Transverse colon (tissue), 4 donors: Measurements from ENCODE around the gene RARB. TPM values are rescaled to one million over a fixed set of nuclear protein-coding genes. Genes with fewer than 3 reads are reported as not detected.

Source experiments
- DNase-seq: peaks from one replicate; pipeline ENCODE4 v3.0.0-alpha.2; 2019
- H3K27ac ChIP-seq, 4 donors: fragments of 200-600 bp; sonication (generic); 2 replicates each; pipeline ENCODE4 v1.5.1; 2016 to 2018; ENCODE audit warnings: inconsistent platforms in 4 of 4
- H3K27me3 ChIP-seq: fragments of 200-600 bp; sonication (generic); 2 replicates; pipeline ENCODE4 v1.5.1; 2017; ENCODE audit warnings: inconsistent platforms
- H3K36me3 ChIP-seq, 4 donors: fragments of 200-600 bp; sonication (generic); 2 replicates each; pipeline ENCODE4 v1.5.1; 2017 to 2019; ENCODE audit warnings: inconsistent platforms in 4 of 4
- H3K4me1 ChIP-seq, 4 donors: fragments of 200-600 bp; sonication (generic); 2 replicates each; pipeline ENCODE4 v1.5.1; 2017 to 2020; ENCODE audit warnings: inconsistent platforms in 4 of 4
- H3K4me3 ChIP-seq, 4 donors: fragments of 200-600 bp; sonication (generic); 1 replicate in 1 of 4; 2 replicates in 3 of 4; pipeline versions ENCODE4 v1.5.1 to v1.6.1; 2017 to 2019; ENCODE audit warnings: inconsistent platforms in 4 of 4
- H3K9me3 ChIP-seq, 2 donors: fragments of 200-600 bp; sonication (generic); 2 replicates each; pipeline ENCODE4 v1.5.1; 2017 to 2019; ENCODE audit warnings: inconsistent platforms in 2 of 2
- EP300 ChIP-seq: sonication (generic); formaldehyde crosslinking; IDR thresholded peaks from one replicate; pipeline ENCODE4 v1.6.1; 2017; ENCODE audit warnings: antibody characterized with exemption, low read depth
- POLR2A ChIP-seq: fragments of 450-650 bp; IDR thresholded peaks from one replicate; pipeline ENCODE4 v1.6.1; 2016; ENCODE audit warnings: antibody characterized with exemption, mild to moderate bottlenecking, moderate library complexity
- POLR2AphosphoS5 ChIP-seq, 3 donors: sonication (generic); formaldehyde crosslinking; IDR thresholded peaks; one replicate each; pipeline ENCODE4 v1.6.1; 2016; ENCODE audit warnings: antibody characterized with exemption in 3 of 3
- WGBS, 2 donors: methylation state at CpG; one replicate each; pipeline ENCODE4 v1.1.5; 2018; ENCODE audit warnings: low coverage in 1 of 2; 5-methylcytosine and 5-hydroxymethylcytosine counted together
- in situ Hi-C, 4 donors: fragments of 200-750 bp; cut with MboI; loops; one replicate each; pipeline versions ENCODE4 v1.15.0 to v1.15.1; 2017; ENCODE audit warnings: low sequenced_read_pairs in 3 of 4, low pct_ligation_motif_present in 1 of 4, low pct_unique_long_range_greater_than_20kb in 1 of 4
- intact Hi-C: fragments of 100-400 bp; cut with DNase I; formaldehyde crosslinking; loops from one replicate; pipeline ENCODE4 v1.15.1; 2023; ENCODE audit warnings: low total_unique reads
- total RNA-seq, 4 donors: library from RNA; depleted of rRNA; stranded (reverse); fragments of >200 nt; gene quantifications; one replicate each; pipeline ENCODE4 v1.1.0, GENCODE V29; 2016
- TF ChIP-seq, protein P1 (sequence below), 5 experiments: fragments of 200-600 bp in 3 of 5; fragments of 450-650 bp in 2 of 5; sonication (generic) in 3 of 5; IDR thresholded peaks; 1 replicate in 2 of 5; 2 replicates in 3 of 5; pipeline ENCODE4 v1.5.1; 2016 to 2017; ENCODE audit warnings: antibody characterized with exemption in 5 of 5, inconsistent platforms in 3 of 5, mild to moderate bottlenecking in 2 of 5, moderate library complexity in 1 of 5

RARB gene
- total RNA-seq, 4 donors from 2014 or later = 2.4 to 4.5 (median 2.9) TPM; not detected in 1

- Histone ChIP-seq H3K27ac (no peak overlapping the region), H3K36me3 (no peaks in the 10 kb centered on the region), H3K9me3 (no peaks in the 10 kb centered on the region), H3K27me3 (no peaks in the 10 kb centered on the region), H3K4me1 (no peaks in the 10 kb centered on the region), H3K4me3 (no peak overlapping the region)
- DNase-seq = no peak
- in situ Hi-C loops (loop anchor here (25.0 kb wide), 4 partner anchors 566 to 816 kb away; no protein-coding TSS in a partner anchor), intact Hi-C loops (no loop called here)
- TF ChIP-seq EP300 (no peak), POLR2AphosphoS5 (IDR thresholded peaks at IDR 0.05) (no peak), POLR2A (no peak)
- TF ChIP-seq, protein P1, sequence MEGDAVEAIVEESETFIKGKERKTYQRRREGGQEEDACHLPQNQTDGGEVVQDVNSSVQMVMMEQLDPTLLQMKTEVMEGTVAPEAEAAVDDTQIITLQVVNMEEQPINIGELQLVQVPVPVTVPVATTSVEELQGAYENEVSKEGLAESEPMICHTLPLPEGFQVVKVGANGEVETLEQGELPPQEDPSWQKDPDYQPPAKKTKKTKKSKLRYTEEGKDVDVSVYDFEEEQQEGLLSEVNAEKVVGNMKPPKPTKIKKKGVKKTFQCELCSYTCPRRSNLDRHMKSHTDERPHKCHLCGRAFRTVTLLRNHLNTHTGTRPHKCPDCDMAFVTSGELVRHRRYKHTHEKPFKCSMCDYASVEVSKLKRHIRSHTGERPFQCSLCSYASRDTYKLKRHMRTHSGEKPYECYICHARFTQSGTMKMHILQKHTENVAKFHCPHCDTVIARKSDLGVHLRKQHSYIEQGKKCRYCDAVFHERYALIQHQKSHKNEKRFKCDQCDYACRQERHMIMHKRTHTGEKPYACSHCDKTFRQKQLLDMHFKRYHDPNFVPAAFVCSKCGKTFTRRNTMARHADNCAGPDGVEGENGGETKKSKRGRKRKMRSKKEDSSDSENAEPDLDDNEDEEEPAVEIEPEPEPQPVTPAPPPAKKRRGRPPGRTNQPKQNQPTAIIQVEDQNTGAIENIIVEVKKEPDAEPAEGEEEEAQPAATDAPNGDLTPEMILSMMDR (IDR thresholded peaks at IDR 0.05) = no peak
- WGBS, 2 donors = 96% methylated on average over 9 to 10 of the region's 10 CpGs
Observed at GRCh38 chr3:25578059-25578458, 150.0 kb downstream of the RARB start.

GRCh38 chr3:25580534-25580933, 152.5 kb downstream of the RARB start:
- Histone ChIP-seq H3K4me3 (no peak overlapping the region), H3K36me3 (no peaks in the 10 kb centered on the region), H3K27ac (no peak overlapping the region), H3K4me1 (no peaks in the 10 kb centered on the region), H3K9me3 (no peaks in the 10 kb centered on the region), H3K27me3 (no peaks in the 10 kb centered on the region)
- TF ChIP-seq EP300 = no peak
- TF ChIP-seq POLR2A = no peak
- TF ChIP-seq POLR2AphosphoS5 (IDR thresholded peaks at IDR 0.05) = no peak
- TF ChIP-seq, protein P1 (IDR thresholded peaks at IDR 0.05) = no peak
- intact Hi-C loops = loop anchor here (10.0 kb wide), 1 partner anchor 806 kb away; no protein-coding TSS in a partner anchor
- in situ Hi-C loops = loop anchor here (25.0 kb wide), 4 partner anchors 568 to 818 kb away; no protein-coding TSS in a partner anchor
- WGBS, 2 donors = 81% methylated on average over 8 of the region's 8 CpGs; no CpG with 5 or more reads in 1 of the 2 donors
- DNase-seq = no peak

GRCh38 chr3:25581335-25581734, 153.3 kb downstream of the RARB start:
- in situ Hi-C loops (loop anchor here (25.0 kb wide), 4 partner anchors 569 to 819 kb away; no protein-coding TSS in a partner anchor), intact Hi-C loops (loop anchor here (10.0 kb wide), 1 partner anchor 807 kb away; no protein-coding TSS in a partner anchor)
- Histone ChIP-seq H3K27ac (no peak overlapping the region), H3K27me3 (no peaks in the 10 kb centered on the region), H3K4me1 (no peaks in the 10 kb centered on the region), H3K9me3 (no peaks in the 10 kb centered on the region), H3K4me3 (no peak overlapping the region), H3K36me3 (no peaks in the 10 kb centered on the region)
- DNase-seq = no peak
- 87 to 97% methylated on average over 3 to 7 of the region's 7 CpGs for WGBS, 2 donors
- TF ChIP-seq POLR2A (no peak), POLR2AphosphoS5 (IDR thresholded peaks at IDR 0.05) (no peak), EP300 (no peak)
- TF ChIP-seq, protein P1 (IDR thresholded peaks at IDR 0.05) = no peak

- Histone ChIP-seq H3K36me3 (no peaks in the 10 kb centered on the region), H3K27me3 (no peaks in the 10 kb centered on the region), H3K4me1 (no peaks in the 10 kb centered on the region), H3K27ac (no peak overlapping the region), H3K4me3 (no peak overlapping the region), H3K9me3 (no peaks in the 10 kb centered on the region)
- no peak for TF ChIP-seq POLR2AphosphoS5 (IDR thresholded peaks at IDR 0.05)
- no peak for TF ChIP-seq POLR2A
- TF ChIP-seq, protein P1 (IDR thresholded peaks at IDR 0.05) = no peak
- TF ChIP-seq EP300 = no peak
- WGBS, 2 donors = 93 to 100% methylated on average over 1 to 3 of the region's 3 CpGs
- in situ Hi-C loops = loop anchor here (25.0 kb wide), 4 partner anchors 570 to 820 kb away; no protein-coding TSS in a partner anchor
- intact Hi-C loops = loop anchor here (10.0 kb wide), 1 partner anchor 807 kb away; no protein-coding TSS in a partner anchor
- no peak for DNase-seq
Observed at GRCh38 chr3:25581823-25582222, 153.8 kb downstream of the RARB start.
